GM21576 (cell line): Measurements from ENCODE around the gene BAZ1B.
"Not testable (repeated sequence)": the region's sequence is repeated elsewhere in the genome, so short reads cannot be mapped to it uniquely, and the experiment has no call there.

ENCODE experiments used
- ATAC-seq: cut with Tn5 transposase; IDR thresholded peaks from one replicate; pipeline ENCODE4 v1.9.1; 2021; ENCODE audit warnings: mild to moderate bottlenecking, moderate library complexity; ENCODE audit not compliant: unreplicated experiment

BAZ1B gene

DNA sequence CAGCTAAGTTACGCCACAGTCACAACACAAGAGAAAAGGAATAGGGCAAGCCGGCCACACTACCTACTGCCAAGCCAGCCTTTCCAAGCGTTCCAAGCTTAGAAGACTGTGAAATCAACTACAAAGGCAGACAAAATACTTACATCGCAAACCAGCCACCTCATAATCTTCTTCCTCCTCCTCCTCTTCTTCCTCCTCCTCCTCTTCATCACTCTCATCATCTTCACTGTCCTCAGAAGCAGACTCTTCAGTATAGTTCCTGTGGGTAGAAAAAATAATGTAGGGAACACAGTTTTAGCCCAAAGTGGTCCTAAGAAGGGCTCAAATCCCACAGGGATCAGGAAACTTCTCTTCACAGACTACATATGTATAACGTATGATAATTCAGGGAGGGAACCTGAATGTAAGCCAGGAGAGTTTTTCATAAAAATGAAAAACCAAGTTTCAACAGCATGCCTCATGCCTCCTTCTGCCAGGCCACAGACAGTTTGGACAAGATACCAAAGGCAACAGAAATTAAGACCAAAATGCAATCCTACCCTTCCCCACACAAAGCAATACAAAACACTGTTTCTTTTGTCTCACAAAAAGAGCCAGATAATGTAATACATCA lies 74.9 kb downstream of the BAZ1B start:
- ATAC-seq, result no peak

GRCh38 chr7:73446682-73447081 lies 75.4 kb downstream of the BAZ1B start:
- ATAC-seq, result no peak

DNA sequence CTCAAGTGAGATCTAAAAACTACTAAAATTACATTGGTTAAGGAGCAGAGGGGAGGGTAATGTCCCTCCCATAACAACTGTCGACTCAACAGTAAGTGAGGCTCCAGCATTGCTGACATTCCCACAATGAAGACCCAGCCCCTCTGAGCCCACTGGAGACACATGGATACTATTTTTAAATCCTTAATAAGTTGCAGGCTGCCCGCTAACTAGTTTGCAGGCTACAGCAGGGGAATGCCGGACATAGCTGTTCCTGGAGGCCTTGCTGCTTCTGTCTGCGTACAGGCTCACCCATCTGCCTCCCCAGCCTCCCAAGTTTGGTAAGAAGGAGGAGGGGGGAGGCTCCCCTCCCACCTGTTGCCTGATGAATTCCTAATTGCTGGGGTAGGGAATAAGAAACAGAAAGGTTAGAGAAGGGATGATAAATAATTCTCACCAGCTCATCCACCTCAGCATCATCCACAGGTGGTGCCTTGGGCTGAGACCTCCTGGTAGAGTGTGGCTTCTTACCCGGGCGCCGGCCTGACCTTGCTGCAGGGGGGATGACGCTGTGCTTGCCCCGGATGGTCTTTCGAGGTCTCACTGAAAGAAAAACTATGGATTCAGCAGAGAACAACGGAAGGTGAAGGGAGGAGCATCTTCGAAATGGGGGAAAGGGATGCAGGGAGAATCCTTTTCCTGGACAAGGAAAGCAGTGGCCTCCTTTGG lies 78.4 kb downstream of the BAZ1B start:
- no peak for ATAC-seq

GRCh38 chr7:73442903-73443500 lies 79.1 kb downstream of the BAZ1B start:
- ATAC-seq, result no peak

DNA sequence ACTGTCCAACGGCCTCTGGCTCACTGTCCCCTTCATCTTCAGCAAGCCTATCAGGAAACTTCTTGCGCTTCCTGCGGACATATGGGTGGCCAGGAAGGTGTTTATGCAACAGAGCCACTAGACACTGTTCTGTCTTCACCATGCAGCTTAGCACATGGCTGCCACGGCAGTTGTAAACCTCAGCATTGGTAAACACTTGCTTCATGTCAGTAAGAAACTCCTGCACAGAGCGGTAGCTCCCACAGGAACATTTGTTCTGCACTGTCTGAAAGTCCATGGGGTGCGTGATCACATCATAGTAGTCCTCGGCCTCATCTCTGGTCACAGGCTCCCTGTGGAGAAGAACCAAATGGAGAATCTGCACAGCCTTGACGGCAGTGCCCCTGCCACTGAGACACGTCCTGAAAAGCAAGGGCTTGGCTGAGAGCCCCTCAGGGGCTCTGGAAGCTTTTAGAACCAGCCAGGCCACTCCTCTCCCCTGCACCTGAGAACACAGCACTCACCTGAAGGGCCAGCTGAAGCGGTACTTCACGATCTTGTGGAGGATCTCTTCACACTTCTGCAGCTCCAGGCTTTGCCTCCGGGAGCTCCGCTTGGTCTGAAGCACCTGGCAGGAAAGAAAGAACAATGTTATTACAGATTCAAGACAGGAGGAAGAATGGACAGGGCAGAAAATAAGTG lies 79.7 kb downstream of the BAZ1B start:
- ATAC-seq, result no peak

DNA sequence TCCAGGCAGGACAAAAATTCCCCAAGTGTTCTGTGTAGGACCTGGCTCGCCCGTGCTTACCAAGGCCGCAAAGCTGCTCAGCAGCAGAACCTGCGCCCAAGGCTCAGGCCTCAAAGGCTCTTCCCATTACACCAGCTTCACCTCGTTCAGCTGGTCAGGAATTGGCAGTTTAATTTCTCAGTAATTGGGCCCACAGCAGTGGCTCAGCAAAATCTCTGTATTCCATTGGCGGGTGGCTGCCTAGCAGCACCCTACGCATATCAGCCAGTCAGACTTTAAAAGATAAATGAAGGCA lies 82.7 kb downstream of the BAZ1B start:
- no peak for ATAC-seq

GRCh38 chr7:73438547-73439409 lies 83.3 kb downstream of the BAZ1B start:
- no peak for ATAC-seq

- ATAC-seq, result no peak
Measured at GRCh38 chr7:73437621-73438416, 84.3 kb downstream of the BAZ1B start.

- no peak for ATAC-seq
Measured at GRCh38 chr7:73437091-73437490, 85.0 kb downstream of the BAZ1B start.

DNA sequence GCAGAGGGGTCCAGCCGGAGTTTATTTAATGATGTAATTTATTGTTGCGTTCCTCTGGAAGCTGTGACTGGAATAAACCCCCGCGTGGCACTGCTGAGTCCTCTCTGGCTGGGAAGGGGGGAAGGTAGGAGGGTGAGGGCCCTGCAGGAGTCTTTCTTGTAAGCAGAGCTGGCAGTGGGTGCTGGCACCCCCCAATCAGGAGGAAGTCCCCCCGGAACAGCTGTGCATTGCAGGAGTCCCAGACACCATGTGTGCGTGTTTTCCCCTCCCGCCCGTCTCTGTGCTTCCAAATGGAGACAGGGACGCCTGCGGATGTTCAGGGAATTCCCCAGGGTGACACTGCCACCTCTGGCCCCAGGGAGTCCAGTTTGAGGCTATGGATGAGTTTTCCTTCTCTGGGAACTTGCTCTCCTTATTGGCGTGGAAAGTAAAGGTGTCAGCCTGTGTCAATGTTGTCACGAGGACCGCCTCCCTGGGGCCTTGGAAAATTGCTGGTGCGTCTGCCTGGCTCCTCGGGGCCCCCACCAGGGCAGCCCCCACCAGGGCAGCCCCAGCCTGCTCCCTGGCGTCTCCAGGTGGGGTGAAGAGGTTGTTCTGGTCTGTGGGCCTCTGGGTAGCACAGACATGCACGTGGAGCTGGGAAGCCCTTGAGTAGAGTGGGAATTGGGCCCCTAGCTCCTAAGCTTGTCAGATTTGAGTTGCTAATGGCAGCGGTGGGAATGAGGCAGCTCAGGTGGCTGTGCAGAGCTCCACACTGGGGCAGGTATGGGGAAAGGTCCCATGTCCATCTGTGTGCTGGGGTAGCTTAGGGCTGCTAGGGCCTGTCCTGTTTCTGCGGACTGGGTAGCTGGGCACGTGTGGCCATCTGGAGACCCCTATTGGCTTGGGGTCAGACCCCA lies 85.8 kb downstream of the BAZ1B start:
- ATAC-seq, result no peak

GRCh38 chr7:73435471-73436009 lies 86.6 kb downstream of the BAZ1B start:
- no peak for ATAC-seq

GRCh38 chr7:73434701-73435069 lies 87.4 kb downstream of the BAZ1B start:
- no peak for ATAC-seq

DNA sequence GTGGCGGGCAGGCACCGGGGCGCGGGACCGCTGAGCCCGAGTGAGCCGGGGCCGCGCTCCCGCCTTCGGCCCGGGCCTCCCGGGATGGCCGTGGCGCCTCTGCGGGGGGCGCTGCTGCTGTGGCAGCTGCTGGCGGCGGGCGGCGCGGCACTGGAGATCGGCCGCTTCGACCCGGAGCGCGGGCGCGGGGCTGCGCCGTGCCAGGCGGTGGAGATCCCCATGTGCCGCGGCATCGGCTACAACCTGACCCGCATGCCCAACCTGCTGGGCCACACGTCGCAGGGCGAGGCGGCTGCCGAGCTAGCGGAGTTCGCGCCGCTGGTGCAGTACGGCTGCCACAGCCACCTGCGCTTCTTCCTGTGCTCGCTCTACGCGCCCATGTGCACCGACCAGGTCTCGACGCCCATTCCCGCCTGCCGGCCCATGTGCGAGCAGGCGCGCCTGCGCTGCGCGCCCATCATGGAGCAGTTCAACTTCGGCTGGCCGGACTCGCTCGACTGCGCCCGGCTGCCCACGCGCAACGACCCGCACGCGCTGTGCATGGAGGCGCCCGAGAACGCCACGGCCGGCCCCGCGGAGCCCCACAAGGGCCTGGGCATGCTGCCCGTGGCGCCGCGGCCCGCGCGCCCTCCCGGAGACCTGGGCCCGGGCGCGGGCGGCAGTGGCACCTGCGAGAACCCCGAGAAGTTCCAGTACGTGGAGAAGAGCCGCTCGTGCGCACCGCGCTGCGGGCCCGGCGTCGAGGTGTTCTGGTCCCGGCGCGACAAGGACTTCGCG lies 88.0 kb downstream of the BAZ1B start:
- peak; percentile 11 for ATAC-seq

GRCh38 chr7:73432676-73433075 lies 89.4 kb downstream of the BAZ1B start:
- ATAC-seq, result no peak

- no peak for ATAC-seq
Measured at GRCh38 chr7:73431041-73431835, 90.9 kb downstream of the BAZ1B start.

DNA sequence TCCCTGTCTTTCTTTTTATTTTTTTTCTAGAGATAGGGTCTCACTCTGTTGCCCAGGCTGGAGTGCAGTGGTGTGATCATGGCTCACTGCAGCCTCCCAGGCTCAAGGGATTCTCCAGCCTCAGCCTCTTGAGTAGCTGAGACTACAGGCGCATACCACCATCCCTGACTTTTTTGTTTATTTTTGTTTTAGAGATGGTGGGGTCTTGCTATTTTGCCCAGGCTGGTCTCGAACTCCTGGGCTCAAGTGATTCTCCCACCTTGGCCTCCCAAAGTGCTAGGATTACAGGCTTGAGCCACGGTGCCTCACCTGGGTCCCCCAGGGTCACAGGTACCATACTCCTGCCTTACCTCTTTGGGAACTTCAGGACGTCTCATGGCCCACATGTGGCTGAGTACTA lies 91.6 kb downstream of the BAZ1B start:
- not testable (repeated sequence) for ATAC-seq
